Measurements from ENCODE around the gene ZBTB5. TPM values are rescaled to one million over a fixed set of nuclear protein-coding genes. Genes with fewer than 3 reads are reported as not detected.

Gene ZBTB5
- total and polyA plus RNA-seq, 2 of the 13 experiments (the other 11 are each of a cell fraction or from before 2014, with no cell fraction given): 12.5 to 20.5 TPM

- 0 out of 2 replicates have a peak, but pooled peaks have one; percentile 50 for TF ChIP-seq ZBTB39 (CRISPR knock-in tag; IDR thresholded peaks at IDR 0.05)
- TF ChIP-seq ZFP90 (CRISPR knock-in tag; IDR thresholded peaks at IDR 0.05; ENCODE audit: borderline replicate concordance): 0 out of 2 replicates have a peak, but pooled peaks have one; percentile 12
- TF ChIP-seq NONO (IDR thresholded peaks at IDR 0.05): no peak
- peak; percentile 75; the same call in 1 of the 2 replicates for TF ChIP-seq NONO (CRISPR knock-in tag; conservative IDR thresholded peaks at IDR 0.05)
- TF ChIP-seq WIZ (CRISPR knock-in tag; IDR thresholded peaks at IDR 0.05): no peak
- TF ChIP-seq HMG20A (CRISPR knock-in tag; IDR thresholded peaks at IDR 0.05; ENCODE audit: borderline replicate concordance): no peak
- 0 out of 2 replicates have a peak, but pooled peaks have one; percentile 5 for TF ChIP-seq CTCF (CRISPR knock-in tag; IDR thresholded peaks at IDR 0.05)
- TF ChIP-seq ZNF224 (CRISPR knock-in tag; IDR thresholded peaks at IDR 0.05): peak; percentile 85; the same call in 1 of the 2 replicates
- TF ChIP-seq ZNF263 (CRISPR knock-in tag; IDR thresholded peaks at IDR 0.05): 0 out of 2 replicates have a peak, but pooled peaks have one; percentile 36
- 0 out of 2 replicates have a peak, but pooled peaks have one; percentile 33 for TF ChIP-seq ZNF800 (CRISPR knock-in tag; IDR thresholded peaks at IDR 0.05)
- TF ChIP-seq ZNF407 (CRISPR knock-in tag; IDR thresholded peaks at IDR 0.05; ENCODE audit: not compliant biosample characterization): peak; percentile 80
- 0 out of 2 replicates have a peak, but pooled peaks have one; percentile 69 for TF ChIP-seq SALL2 (CRISPR knock-in tag; IDR thresholded peaks at IDR 0.05)
- TF ChIP-seq ZNF430 (CRISPR knock-in tag; IDR thresholded peaks at IDR 0.05): peak; percentile 34; the same call in 1 of the 2 replicates
Observed at GRCh38 chr9:37464426-37465248, 613 bp downstream of the ZBTB5 start (continued).

Measured in HepG2 (cell line).